Mesendoderm (in vitro differentiated cells): Measurements from ENCODE around the gene JPT1. TPM values are rescaled to one million over a fixed set of nuclear protein-coding genes. Genes with fewer than 3 reads are reported as not detected.
A peak's percentile ranks its signal among the peaks of the same experiment; 100 is the strongest.

ENCODE experiments used
- DNase-seq: peaks from one replicate; pipeline ENCODE4 v3.0.0; 2013
- H2AK5ac ChIP-seq: 2 replicates; pipeline ENCODE4 v1.6.1; 2013; ENCODE audit warnings: low read length, inconsistent platforms
- H2BK120ac ChIP-seq: 2 replicates; pipeline ENCODE4 v1.6.1; 2013; ENCODE audit warnings: low read depth, mild to moderate bottlenecking, low read length, moderate library complexity, mixed read lengths
- H2BK15ac ChIP-seq: replicated peaks from 2 replicates; pipeline ENCODE4 v1.6.1; 2013; ENCODE audit warnings: low read depth, mild to moderate bottlenecking, moderate library complexity
- H2BK5ac ChIP-seq: 2 replicates; pipeline ENCODE4 v1.6.1; 2013; ENCODE audit warnings: low read length, inconsistent platforms
- H3K18ac ChIP-seq: 2 replicates; pipeline ENCODE4 v1.6.1; 2013; ENCODE audit warnings: mild to moderate bottlenecking, low read length, mixed read lengths
- H3K23ac ChIP-seq: one replicate; pipeline ENCODE4 v1.6.1; 2013; ENCODE audit warnings: low read length
- H3K27ac ChIP-seq: 2 replicates; pipeline ENCODE4 v1.5.1; 2013; ENCODE audit warnings: low read depth, mild to moderate bottlenecking, inconsistent platforms, low read length, moderate library complexity
- H3K27me3 ChIP-seq: 2 replicates; pipeline ENCODE4 v1.6.1; 2013; ENCODE audit warnings: low read length, control low read depth, mild to moderate bottlenecking, inconsistent platforms; ENCODE audit not compliant: insufficient read depth, poor library complexity
- H3K36me3 ChIP-seq: 2 replicates; pipeline ENCODE4 v1.6.1; 2013; ENCODE audit warnings: low read length, inconsistent platforms; ENCODE audit not compliant: control insufficient read depth, insufficient read depth
- H3K4ac ChIP-seq: one replicate; pipeline ENCODE4 v1.6.1; 2013; ENCODE audit warnings: low read depth, mild to moderate bottlenecking, low read length, moderate library complexity
- H3K4me1 ChIP-seq: 2 replicates; pipeline ENCODE4 v1.6.1; 2013; ENCODE audit warnings: low read depth, low read length, inconsistent platforms; ENCODE audit not compliant: control insufficient read depth
- H3K4me2 ChIP-seq: 2 replicates; pipeline ENCODE4 v1.6.1; 2013; ENCODE audit warnings: low read length
- H3K4me3 ChIP-seq: 2 replicates; pipeline ENCODE4 v1.5.1; 2013; ENCODE audit warnings: mild to moderate bottlenecking, low read length
- H3K56ac ChIP-seq: one replicate; pipeline ENCODE4 v1.6.1; 2013; ENCODE audit warnings: low read length
- H3K79me1 ChIP-seq: 2 replicates; pipeline ENCODE4 v1.6.1; 2013; ENCODE audit warnings: low read length, inconsistent platforms
- H3K79me2 ChIP-seq: 2 replicates; pipeline ENCODE4 v1.6.1; 2013; ENCODE audit warnings: mild to moderate bottlenecking, low read length; ENCODE audit not compliant: control insufficient read depth, insufficient read depth
- H3K9ac ChIP-seq: 2 replicates; pipeline ENCODE4 v1.6.1; 2013; ENCODE audit warnings: low read length, inconsistent platforms
- H4K5ac ChIP-seq: one replicate; pipeline ENCODE4 v1.6.1; 2013; ENCODE audit warnings: low read length
- H4K8ac ChIP-seq: one replicate; pipeline ENCODE4 v1.6.1; 2013; ENCODE audit warnings: low read depth, mild to moderate bottlenecking, control low read depth, low read length, moderate library complexity
- WGBS: extraction: QIAGEN DNeasy Blood & Tissue Kit; methylation state at CpG from one replicate; pipeline ENCODE4 v1.1.7; 2013; ENCODE audit warnings: low lambda C conversion rate, missing lambda C conversion rate; ENCODE audit not compliant: insufficient coverage; ENCODE audit errors: extremely low coverage; 5-methylcytosine and 5-hydroxymethylcytosine counted together
- polyA plus RNA-seq, 2 experiments: library from polyadenylated mRNA; stranded (reverse); fragments of 200-250 nt; gene quantifications; one replicate each; pipeline ENCODE4 v1.2.3, GENCODE V29; 2013

Gene JPT1, protein sequence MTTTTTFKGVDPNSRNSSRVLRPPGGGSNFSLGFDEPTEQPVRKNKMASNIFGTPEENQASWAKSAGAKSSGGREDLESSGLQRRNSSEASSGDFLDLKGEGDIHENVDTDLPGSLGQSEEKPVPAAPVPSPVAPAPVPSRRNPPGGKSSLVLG
- 721 TPM for polyA plus RNA-seq (2013, experiment 1 of 2)
- polyA plus RNA-seq (2013, experiment 2 of 2) = 717 TPM

DNA sequence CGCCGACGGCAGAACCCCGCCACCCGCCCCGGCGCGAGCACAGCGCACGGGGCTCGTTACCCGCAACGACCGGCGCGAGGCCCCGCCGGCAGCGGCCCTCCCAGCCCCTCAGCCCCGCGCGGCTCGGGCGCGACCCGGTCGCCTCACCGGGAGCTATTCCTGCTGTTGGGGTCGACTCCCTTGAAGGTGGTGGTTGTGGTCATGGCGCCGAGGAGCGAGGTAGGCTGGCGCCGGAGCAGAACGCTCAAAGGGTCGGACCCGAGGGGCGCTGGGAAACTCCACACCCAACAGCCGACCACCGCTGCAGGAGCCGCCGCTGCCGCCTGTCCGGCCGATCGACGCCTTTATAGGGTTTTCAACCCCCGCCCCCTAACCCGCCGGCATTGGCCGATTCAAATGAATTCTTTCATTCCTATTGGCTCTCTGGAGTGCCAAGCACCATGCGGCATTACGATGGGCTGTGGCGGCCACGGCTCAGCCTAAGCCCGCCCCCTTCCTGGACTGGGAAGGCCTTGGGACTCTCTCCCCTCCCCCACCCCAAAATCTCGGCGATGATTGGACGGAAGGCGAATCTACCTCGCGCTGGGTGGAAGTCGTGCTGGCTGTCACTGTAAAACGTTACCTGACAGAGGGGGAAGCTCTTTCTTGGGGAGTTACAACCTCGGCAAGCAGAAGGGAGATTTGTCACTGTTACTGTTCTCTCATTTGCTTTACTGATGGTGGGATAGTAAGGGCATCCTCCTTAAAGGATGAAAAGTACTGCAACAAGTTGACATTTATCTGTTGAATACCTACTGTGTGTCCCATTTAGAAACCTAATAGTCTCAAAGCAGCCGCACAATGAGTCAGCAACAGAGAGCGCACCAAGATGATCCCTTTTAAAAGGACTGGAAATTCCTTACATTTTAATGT is at the start of gene JPT1:
JPT1 (minus strand) TSS at position 318 of the 912 bp plus-strand sequence; CDS start at position 203, 115 bp downstream.
- peak within 1 kb of the TSS; percentile 46 for H3K27ac ChIP-seq
- WGBS = no CpG with 5 or more reads among the region's 67 CpGs
- H3K36me3 ChIP-seq = no peaks in the 10 kb centered on the region
- DNase-seq = peak; percentile 100
- H3K56ac ChIP-seq = peak within 1 kb of the TSS; percentile 100
- H2BK5ac ChIP-seq = no peak within 1 kb of the TSS
- no peaks in the 10 kb centered on the region for H3K79me1 ChIP-seq
- H3K4me3 ChIP-seq = peak within 1 kb of the TSS; percentile 97
- peak within 1 kb of the TSS; percentile 88 for H3K4ac ChIP-seq
- no peak within 1 kb of the TSS for H2BK15ac ChIP-seq
- peak within 1 kb of the TSS; percentile 92 for H3K9ac ChIP-seq
- H3K23ac ChIP-seq = peak within 1 kb of the TSS; percentile 83
- H2BK120ac ChIP-seq = peak within 1 kb of the TSS; percentile 62
- H4K8ac ChIP-seq = peak within 1 kb of the TSS; percentile 65
- peak within 1 kb of the TSS; percentile 11 for H3K18ac ChIP-seq
- H3K4me1 ChIP-seq = peaks cover 2% of the 10 kb centered on the region
- peaks cover 46% of the 10 kb centered on the region for H3K79me2 ChIP-seq
- peak within 1 kb of the TSS; percentile 40 for H3K4me2 ChIP-seq
- no peak within 1 kb of the TSS for H4K5ac ChIP-seq
- no peaks in the 10 kb centered on the region for H3K27me3 ChIP-seq
- peak within 1 kb of the TSS; percentile 93 for H2AK5ac ChIP-seq

DNA sequence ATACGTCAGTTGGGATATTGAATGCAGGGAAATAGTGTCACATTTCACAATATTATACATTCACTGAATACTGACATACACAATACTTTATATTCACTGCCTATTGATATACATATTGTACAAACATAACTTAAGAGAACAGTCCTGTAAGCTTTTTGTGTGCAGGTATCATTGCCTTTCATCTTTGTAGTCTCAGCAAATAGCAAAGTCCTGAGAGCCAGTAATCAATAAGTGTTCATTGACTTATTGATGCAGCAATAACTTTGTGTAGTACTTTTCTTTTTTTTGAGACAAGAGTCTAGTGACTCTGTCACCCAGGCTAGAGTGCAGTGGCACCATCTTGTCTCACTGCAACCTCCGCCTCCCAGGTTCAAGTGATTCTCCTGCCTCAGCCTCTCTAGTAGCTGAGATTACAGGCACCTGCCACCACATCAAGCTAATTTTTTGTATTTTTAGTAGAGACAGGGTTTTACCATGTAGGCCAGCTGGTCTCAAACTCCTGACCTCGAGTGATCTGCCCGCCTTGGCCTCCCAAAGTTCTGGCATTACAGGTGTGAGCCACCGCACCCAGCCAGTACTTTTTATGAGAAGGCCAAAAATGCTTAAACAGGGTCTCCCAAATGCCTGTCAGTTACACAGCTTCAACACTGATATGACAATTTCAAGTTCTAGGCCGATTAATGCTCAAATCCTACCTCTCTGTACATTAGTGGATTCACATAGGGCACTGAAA is 45.7 kb upstream of the JPT1 start:
- Histone ChIP-seq H3K4me2 (no peak overlapping the region), H3K4ac (no peak overlapping the region), H3K36me3 (no peaks in the 10 kb centered on the region), H2BK120ac (no peak overlapping the region), H3K79me1 (no peaks in the 10 kb centered on the region), H2BK15ac (no peak overlapping the region), H3K23ac (no peak overlapping the region), H3K56ac (no peak overlapping the region), H4K5ac (no peak overlapping the region), H4K8ac (no peak overlapping the region), H3K27ac (no peak overlapping the region), H3K9ac (no peak overlapping the region), H2AK5ac (no peak overlapping the region), H3K18ac (no peak overlapping the region), H3K79me2 (no peaks in the 10 kb centered on the region), H3K27me3 (no peaks in the 10 kb centered on the region), H2BK5ac (no peak overlapping the region), H3K4me3 (no peak overlapping the region), H3K4me1 (no peaks in the 10 kb centered on the region)
- no CpG with 5 or more reads among the region's 6 CpGs for WGBS
- DNase-seq = no peak

DNA sequence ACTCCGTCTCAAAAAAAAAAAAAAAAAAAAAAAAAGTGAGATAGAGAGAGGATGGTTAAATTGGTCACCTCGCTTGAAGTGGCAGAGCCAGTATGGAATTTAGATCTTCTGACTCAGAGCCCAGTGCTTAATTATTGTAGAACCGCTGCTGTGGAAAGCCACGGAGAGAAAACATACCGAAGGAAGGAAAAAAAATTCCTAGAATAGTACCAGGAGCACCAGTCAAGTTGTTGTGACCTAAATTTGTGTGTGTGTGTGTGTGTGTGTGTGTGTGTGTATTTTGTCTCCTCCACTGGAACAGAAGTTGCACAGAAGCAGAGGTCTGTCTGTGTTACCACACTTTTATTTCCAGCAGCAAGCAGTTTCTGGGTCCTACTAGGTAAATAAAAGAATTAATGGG is 40.6 kb upstream of the JPT1 start:
- no peaks in the 10 kb centered on the region for H3K79me1 ChIP-seq
- H3K36me3 ChIP-seq = no peaks in the 10 kb centered on the region
- no peak overlapping the region for H3K56ac ChIP-seq
- H3K23ac ChIP-seq = no peak overlapping the region
- H2AK5ac ChIP-seq = no peak overlapping the region
- H3K27ac ChIP-seq = no peak overlapping the region
- H4K5ac ChIP-seq = no peak overlapping the region
- H3K4me3 ChIP-seq = no peak overlapping the region
- H3K18ac ChIP-seq = no peak overlapping the region
- H3K27me3 ChIP-seq = no peaks in the 10 kb centered on the region
- H3K4me2 ChIP-seq = no peak overlapping the region
- H2BK120ac ChIP-seq = no peak overlapping the region
- no peak for DNase-seq
- no peak overlapping the region for H2BK5ac ChIP-seq
- H3K9ac ChIP-seq = no peak overlapping the region
- no CpG with 5 or more reads among the region's 5 CpGs for WGBS
- no peak overlapping the region for H2BK15ac ChIP-seq
- H3K4me1 ChIP-seq = no peaks in the 10 kb centered on the region
- no peaks in the 10 kb centered on the region for H3K79me2 ChIP-seq
- H3K4ac ChIP-seq = no peak overlapping the region
- H4K8ac ChIP-seq = no peak overlapping the region

DNA sequence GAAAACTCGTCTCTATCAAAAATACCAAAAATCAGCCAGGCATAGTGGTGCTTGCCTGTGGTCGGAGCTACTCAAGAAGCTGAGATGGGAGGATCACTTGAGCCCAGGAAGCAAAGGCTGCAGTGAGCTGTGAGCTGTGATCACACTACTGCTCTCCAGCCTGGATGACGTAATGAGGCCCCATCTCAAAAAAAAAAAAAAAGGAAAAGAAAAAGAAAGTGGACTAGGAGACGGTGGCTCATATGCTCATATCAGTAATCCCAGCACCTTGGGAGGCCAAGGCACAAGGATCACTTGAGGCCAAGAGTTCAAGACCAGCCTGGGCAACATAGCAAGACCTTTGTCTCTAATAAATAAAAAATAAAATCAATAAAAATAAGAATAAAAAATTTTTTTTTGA is 37.3 kb upstream of the JPT1 start:
- Histone ChIP-seq H3K79me2 (no peaks in the 10 kb centered on the region), H3K36me3 (no peaks in the 10 kb centered on the region), H3K18ac (no peak overlapping the region), H2BK5ac (no peak overlapping the region), H4K5ac (no peak overlapping the region), H3K27ac (no peak overlapping the region), H3K4me2 (no peak overlapping the region), H3K56ac (no peak overlapping the region), H4K8ac (no peak overlapping the region), H2BK120ac (no peak overlapping the region), H3K9ac (no peak overlapping the region), H3K4me3 (no peak overlapping the region), H3K79me1 (no peaks in the 10 kb centered on the region), H3K23ac (no peak overlapping the region), H2AK5ac (no peak overlapping the region), H3K27me3 (no peaks in the 10 kb centered on the region), H3K4me1 (no peaks in the 10 kb centered on the region), H3K4ac (no peak overlapping the region), H2BK15ac (no peak overlapping the region)
- DNase-seq = peak; percentile 46
- WGBS = no CpG with 5 or more reads among the region's 4 CpGs

DNA sequence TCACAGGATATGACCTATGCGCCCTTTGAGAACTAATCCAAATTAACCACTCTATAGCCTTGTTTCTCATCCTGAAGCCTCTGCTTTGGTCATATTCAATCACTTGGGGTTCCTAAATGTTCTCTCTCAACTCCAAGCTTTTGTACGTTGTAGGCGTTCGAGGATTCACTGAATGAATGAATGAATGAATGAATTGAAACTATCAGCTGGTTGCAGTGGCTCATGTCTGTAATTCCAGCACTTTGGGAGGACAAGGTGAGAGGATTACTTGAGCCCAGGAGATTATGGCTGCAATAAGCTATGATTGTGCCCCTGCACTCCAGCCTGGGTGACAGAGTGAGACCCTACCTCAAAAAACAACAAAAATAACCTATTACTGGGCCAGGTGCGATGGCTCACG is 34.3 kb upstream of the JPT1 start:
- Histone ChIP-seq H3K36me3 (no peaks in the 10 kb centered on the region), H2BK5ac (no peak overlapping the region), H3K4me1 (no peaks in the 10 kb centered on the region), H4K5ac (no peak overlapping the region), H4K8ac (no peak overlapping the region), H3K18ac (no peak overlapping the region), H3K56ac (no peak overlapping the region), H3K79me2 (no peaks in the 10 kb centered on the region), H2AK5ac (no peak overlapping the region), H3K79me1 (no peaks in the 10 kb centered on the region), H3K27ac (no peak overlapping the region), H3K23ac (no peak overlapping the region), H3K9ac (no peak overlapping the region), H3K4ac (no peak overlapping the region), H2BK120ac (no peak overlapping the region), H3K27me3 (no peaks in the 10 kb centered on the region), H2BK15ac (no peak overlapping the region), H3K4me3 (no peak overlapping the region), H3K4me2 (no peak overlapping the region)
- no CpG with 5 or more reads among the region's 6 CpGs for WGBS
- DNase-seq = no peak
